GM21360 (cell line): ENCODE results near the gene PRPF40B.

ENCODE experiments used
- ATAC-seq: cut with Tn5 transposase; IDR thresholded peaks from one replicate; pipeline ENCODE4 v1.9.1; 2021; ENCODE audit warnings: mild to moderate bottlenecking, moderate library complexity; ENCODE audit not compliant: unreplicated experiment

Gene PRPF40B

GRCh38 chr12:49655595-49656236 lies 32.4 kb downstream of the PRPF40B start:
- no peak for ATAC-seq

DNA sequence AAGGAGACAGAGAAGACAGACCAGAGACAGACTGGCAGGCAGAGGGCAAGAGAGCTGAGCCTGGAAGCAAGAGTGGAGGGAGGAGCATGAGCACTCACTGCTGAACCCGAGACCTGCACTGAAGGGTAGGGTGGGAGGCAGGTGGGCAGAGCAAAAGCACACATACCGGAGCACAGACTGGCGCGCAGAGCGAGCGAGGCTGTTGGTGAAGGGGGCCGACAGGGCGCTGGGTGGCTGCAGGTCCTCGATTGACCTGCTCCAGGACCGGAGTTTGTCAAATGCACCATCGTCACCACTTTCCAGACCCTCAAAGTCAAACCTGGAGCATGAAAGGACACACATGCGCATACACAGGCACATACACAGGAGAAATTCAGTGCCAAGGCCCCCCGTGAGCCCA lies 34.9 kb downstream of the PRPF40B start:
- no peak for ATAC-seq

GRCh38 chr12:49659753-49660152 lies 36.4 kb downstream of the PRPF40B start:
- ATAC-seq: no peak

DNA sequence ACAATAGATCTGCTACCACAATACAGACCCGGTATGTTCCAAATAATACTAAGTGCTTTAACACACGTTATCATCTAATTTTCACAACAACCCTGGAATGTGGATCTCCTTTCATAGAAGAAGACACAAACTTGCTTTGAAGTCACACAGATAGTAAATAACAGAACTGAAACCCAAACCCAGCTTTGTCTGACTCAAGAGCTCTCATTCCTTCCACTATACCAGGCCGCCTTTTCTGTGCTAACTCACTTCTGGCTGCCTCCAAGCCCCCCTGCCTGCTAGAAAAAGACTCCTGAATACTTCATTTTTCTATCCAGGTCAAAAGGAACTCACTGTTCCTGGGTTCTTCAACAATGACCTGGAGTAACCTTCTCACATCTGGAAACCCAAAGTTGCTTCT lies 37.8 kb downstream of the PRPF40B start:
- ATAC-seq: no peak

- no peak for ATAC-seq
Measured at GRCh38 chr12:49661746-49662145, 38.4 kb downstream of the PRPF40B start.

GRCh38 chr12:49662998-49663843 lies 39.9 kb downstream of the PRPF40B start:
- peak; percentile 54 for ATAC-seq

DNA sequence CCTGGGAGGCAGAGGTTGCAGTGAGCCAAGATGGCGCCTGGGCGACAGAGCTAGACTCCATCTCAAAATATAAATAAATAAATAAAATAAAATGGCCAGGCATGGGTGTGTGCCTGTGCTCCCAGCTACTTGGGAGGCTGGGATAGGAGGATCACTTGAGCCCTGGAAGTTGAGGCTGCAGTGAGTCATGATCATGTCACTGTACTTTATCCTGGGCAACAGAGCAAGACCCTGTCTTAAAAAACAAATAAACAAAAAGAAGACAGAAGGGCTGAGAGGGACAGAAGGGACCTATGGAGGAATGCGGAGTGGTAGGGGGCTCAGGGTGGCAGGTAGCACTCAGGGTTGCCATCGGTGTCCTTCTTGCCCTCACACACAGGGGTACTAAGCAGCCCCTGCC lies 40.8 kb downstream of the PRPF40B start:
- no peak for ATAC-seq

- no peak for ATAC-seq
Measured at GRCh38 chr12:49664591-49665239, 41.4 kb downstream of the PRPF40B start.

- no peak for ATAC-seq
Measured at GRCh38 chr12:49665384-49665783, 42.0 kb downstream of the PRPF40B start.

DNA sequence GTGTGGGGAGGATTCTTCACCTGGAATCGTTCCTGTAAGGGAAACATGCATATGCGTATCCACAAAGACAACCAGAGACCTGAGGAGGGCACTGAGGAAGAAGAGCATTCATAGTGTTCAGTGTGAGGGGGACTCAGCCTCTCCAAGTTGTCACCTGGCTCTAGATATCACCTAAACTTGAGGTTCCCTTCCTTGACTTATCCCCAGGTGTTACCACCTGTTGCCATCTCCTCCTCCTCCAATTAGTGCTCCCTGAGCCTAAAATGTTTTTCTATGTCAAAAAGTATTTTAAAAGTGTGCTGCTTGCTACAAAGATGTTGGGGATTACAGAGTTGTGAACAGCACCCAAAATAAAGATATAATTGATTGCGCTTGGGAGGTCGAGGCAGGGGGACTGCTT lies 42.8 kb downstream of the PRPF40B start:
- no peak for ATAC-seq

GRCh38 chr12:49667325-49668090 lies 44.1 kb downstream of the PRPF40B start:
- ATAC-seq: no peak

GRCh38 chr12:49669796-49670195 lies 46.4 kb downstream of the PRPF40B start:
- ATAC-seq: no peak

- ATAC-seq: no peak
Measured at GRCh38 chr12:49671031-49671765, 47.8 kb downstream of the PRPF40B start.

DNA sequence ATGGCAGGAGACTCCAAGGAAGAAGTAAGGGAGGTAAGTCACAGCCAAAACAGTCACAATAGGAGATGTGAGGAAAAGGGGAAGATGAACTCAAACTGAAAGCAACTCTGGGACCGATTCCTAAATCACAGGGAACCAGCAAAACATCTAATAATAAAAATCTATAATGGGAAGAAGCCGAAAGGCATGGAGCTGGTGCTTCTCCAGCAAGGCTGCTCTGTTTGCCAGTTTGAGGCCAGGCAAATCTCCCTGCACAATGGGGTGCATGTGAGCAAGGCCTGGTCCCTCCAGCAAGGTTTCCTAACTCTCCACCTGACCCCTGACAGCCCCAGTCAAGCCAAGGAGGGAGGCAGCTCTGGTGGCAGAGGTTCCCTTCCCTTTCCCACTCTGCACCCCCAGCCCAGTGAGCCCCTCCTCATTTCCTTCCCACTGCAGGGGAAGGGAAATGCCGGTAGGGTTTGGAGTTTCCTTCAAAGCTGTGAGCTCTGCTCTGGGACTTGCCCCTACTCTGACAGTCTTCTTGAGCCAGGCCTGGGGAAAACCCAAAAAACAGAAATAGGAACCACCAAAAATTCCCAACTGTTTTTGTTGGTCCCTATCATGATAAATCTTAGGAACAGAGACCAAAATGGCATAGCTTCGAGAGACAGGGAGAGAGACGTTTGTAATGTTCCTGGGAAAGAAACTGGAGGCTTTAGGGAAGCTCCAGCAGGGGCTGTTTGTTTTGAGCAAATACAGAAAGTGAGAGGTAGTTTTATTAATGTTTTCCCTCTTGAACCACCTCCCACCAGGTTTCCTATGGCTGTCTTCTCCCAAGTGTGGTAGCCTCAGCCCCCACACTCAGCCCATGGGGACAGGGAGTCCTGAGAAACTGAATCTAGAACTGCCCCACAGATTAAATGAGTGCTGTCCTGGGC lies 49.2 kb downstream of the PRPF40B start:
- ATAC-seq: no peak

DNA sequence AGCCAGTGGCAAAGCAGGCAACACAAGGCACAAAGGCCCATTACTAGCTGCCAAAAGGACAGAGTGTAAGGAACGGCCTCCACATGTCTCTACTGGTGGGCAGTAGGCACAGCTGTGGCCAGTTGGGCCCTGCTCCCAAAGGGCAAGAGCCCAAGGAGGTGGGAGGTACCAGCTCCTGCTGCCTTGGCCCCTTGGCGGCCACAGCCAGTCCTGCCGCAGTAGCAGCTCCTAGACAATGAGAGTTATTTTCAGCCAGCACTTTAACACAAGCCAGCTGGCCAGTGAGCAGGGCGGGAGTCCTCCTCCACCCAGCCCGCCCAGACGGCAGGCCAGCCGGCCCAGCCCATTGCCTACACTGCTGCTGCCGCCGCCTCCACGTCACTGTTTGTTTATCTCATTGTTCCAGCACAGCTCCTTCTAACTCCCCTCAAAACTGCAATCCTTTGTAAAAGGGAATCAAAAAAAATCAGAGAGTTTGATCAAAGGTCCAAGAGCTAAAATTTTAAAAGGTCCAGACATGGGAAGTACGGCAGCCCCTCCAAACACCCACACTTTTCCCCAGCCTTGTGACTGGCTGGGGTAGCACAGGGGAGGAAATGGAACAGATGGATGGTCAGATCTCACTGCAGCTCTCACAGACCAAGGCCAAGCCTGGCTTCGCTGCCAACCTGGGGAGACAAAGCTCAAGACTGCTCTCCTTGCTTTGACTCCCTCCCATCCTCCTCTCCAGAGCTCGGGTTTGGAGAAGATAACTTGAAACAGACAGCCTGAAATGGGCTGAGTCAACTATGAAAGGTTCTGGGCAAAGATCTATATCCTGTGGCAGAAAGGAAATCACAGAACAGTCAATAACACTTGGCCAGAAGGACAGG lies 50.3 kb downstream of the PRPF40B start:
- no peak for ATAC-seq

DNA sequence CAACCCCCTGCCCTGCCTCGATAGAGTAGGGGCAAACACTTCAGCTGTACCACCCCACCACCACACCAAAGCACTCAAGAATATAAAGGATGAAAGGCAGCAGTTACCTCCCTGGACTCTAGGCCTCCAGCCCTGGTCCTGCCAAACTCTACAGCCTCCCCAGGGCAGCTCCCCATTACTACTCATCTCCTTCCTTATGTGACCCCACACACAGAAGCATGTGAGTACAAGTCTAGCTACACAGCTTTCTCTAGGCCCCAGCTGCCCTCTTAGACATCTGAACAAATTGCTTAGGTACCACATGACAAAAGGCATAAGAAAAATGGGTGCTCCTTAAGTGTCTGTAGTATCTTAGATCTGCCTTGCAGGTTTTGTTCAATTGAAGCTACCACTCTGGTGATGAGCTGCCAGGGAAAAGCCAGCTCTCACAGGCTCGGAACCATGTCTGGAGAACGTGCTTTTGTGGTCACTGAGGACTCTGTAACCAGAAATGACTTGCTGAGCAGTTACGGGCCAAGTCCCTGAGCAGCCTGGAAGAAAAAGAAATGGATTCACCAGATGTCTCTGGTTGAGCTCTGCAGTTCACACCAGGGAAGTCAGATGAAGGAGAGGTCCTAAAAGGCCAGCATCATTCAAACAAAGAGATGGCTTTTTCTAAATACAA lies 51.1 kb downstream of the PRPF40B start:
- ATAC-seq: no peak

GRCh38 chr12:49675137-49675536 lies 51.8 kb downstream of the PRPF40B start:
- ATAC-seq: no peak

- ATAC-seq: no peak
Measured at GRCh38 chr12:49678711-49679110, 55.4 kb downstream of the PRPF40B start.
